Neural cell (in vitro differentiated cells): ENCODE data around the gene ARSB. TPM values are rescaled to one million over a fixed set of nuclear protein-coding genes. Genes with fewer than 3 reads are reported as not detected.

Experiments
- H2AFZ ChIP-seq: fragments of 200-600, 300-800 bp; sonication (generic), shearing (Covaris generic); 2 replicates; pipeline ENCODE4 v1.6.0; 2014; ENCODE audit warnings: low read depth, mild to moderate bottlenecking, antibody characterized with exemption, low read length, moderate library complexity
- H3F3A ChIP-seq: fragments of 200-600 bp; shearing (Covaris generic); 2 replicates; pipeline ENCODE4 v1.6.1; 2016; ENCODE audit warnings: mild to moderate bottlenecking, moderate library complexity, mixed read lengths, antibody characterized with exemption, low read length; ENCODE audit not compliant: insufficient read depth, poor library complexity, severe bottlenecking
- H3K27ac ChIP-seq: fragments of 200-600, 300-800 bp; sonication (generic), shearing (Covaris generic); 2 replicates; pipeline ENCODE4 v1.5.1; 2014; ENCODE audit warnings: mild to moderate bottlenecking, low read length, moderate library complexity
- H3K27me3 ChIP-seq: fragments of 300-800, 200-600 bp; sonication (generic), shearing (Covaris generic); 2 replicates; pipeline ENCODE4 v1.6.0; 2014; ENCODE audit warnings: mild to moderate bottlenecking, low read depth, low read length, moderate library complexity; ENCODE audit not compliant: insufficient read depth
- H3K36me3 ChIP-seq: fragments of 300-800, 200-600 bp; sonication (generic), shearing (Covaris generic); 2 replicates; pipeline ENCODE4 v1.5.1; 2014; ENCODE audit warnings: mild to moderate bottlenecking, antibody characterized with exemption, low read length, moderate library complexity; ENCODE audit not compliant: insufficient read depth
- H3K4me2 ChIP-seq: fragments of 300-800, 200-600 bp; sonication (generic), shearing (Covaris generic); 2 replicates; pipeline ENCODE4 v1.6.0; 2014; ENCODE audit warnings: mild to moderate bottlenecking, low read length
- H3K4me3 ChIP-seq: fragments of 300-800, 200-600 bp; sonication (generic), shearing (Covaris generic); 2 replicates; pipeline ENCODE4 v1.5.1; 2014; ENCODE audit warnings: mild to moderate bottlenecking, low read length, moderate library complexity
- H3K79me2 ChIP-seq: fragments of 200-600 bp; shearing (Covaris generic); replicated peaks from 2 replicates; pipeline ENCODE4 v1.6.0; 2014; ENCODE audit warnings: mild to moderate bottlenecking, low read length, moderate library complexity; ENCODE audit not compliant: insufficient read depth
- H3K9ac ChIP-seq: fragments of 300-800, 200-600 bp; sonication (generic), shearing (Covaris generic); 2 replicates; pipeline ENCODE4 v1.6.1; 2016; ENCODE audit warnings: mild to moderate bottlenecking, low read length, mixed read lengths
- H3K9me2 ChIP-seq: fragments of 200-600 bp; shearing (Covaris generic); 2 replicates; pipeline ENCODE4 v1.6.1; 2016; ENCODE audit warnings: mild to moderate bottlenecking, low read length, mixed read lengths; ENCODE audit not compliant: insufficient read depth
- H3K9me3 ChIP-seq: fragments of 200-600, 300-800 bp; sonication (generic), shearing (Covaris generic); 2 replicates; pipeline ENCODE4 v1.6.1; 2016; ENCODE audit warnings: mild to moderate bottlenecking, mixed run types, low read length, moderate library complexity, mixed read lengths
- H4K20me1 ChIP-seq: fragments of 200-600 bp; shearing (Covaris generic); 2 replicates; pipeline ENCODE4 v1.6.1; 2016; ENCODE audit warnings: mild to moderate bottlenecking, mixed run types; ENCODE audit not compliant: insufficient read depth
- EP300 ChIP-seq: fragments of 450-650 bp; conservative IDR thresholded peaks from 2 replicates; pipeline ENCODE4 v1.6.1; 2014; ENCODE audit warnings: antibody characterized with exemption, mild to moderate bottlenecking, moderate library complexity; ENCODE audit not compliant: poor library complexity, severe bottlenecking
- EZH2 ChIP-seq: fragments of 200-600, 300-800 bp; shearing (Covaris generic), sonication (generic); IDR thresholded peaks from 2 replicates; pipeline ENCODE4 v1.6.1; 2014; ENCODE audit warnings: antibody characterized with exemption, low read length, borderline replicate concordance, mild to moderate bottlenecking; ENCODE audit not compliant: insufficient read depth, poor library complexity, severe bottlenecking
- MXI1 ChIP-seq: fragments of 450-650 bp; conservative IDR thresholded peaks from 2 replicates; pipeline ENCODE4 v1.6.1; 2014; ENCODE audit warnings: antibody characterized with exemption, mild to moderate bottlenecking; ENCODE audit not compliant: poor library complexity, severe bottlenecking
- POLR2AphosphoS5 ChIP-seq: IDR thresholded peaks from 2 replicates; pipeline ENCODE4 v1.6.1; 2012
- RAD21 ChIP-seq: fragments of 450-650 bp; conservative IDR thresholded peaks from 2 replicates; pipeline ENCODE4 v1.6.1; 2014; ENCODE audit warnings: antibody characterized with exemption, mild to moderate bottlenecking, moderate library complexity
- SMC3 ChIP-seq: fragments of 450-650 bp; conservative IDR thresholded peaks from 2 replicates; pipeline ENCODE4 v1.6.1; 2014; ENCODE audit warnings: antibody characterized with exemption, mild to moderate bottlenecking, moderate library complexity; ENCODE audit not compliant: poor library complexity
- TAF1 ChIP-seq: IDR thresholded peaks from 2 replicates; pipeline ENCODE4 v1.6.1; 2012; ENCODE audit warnings: low read depth
- polyA plus RNA-seq: library from polyadenylated mRNA; depleted of rRNA; stranded (reverse); fragments of >200 nt; gene quantifications from 2 replicates; pipeline ENCODE4 v1.2.3, GENCODE V29; 2014
- TF ChIP-seq, protein P1 (sequence below): fragments of 450-650 bp; IDR thresholded peaks from 2 replicates; pipeline ENCODE4 v1.5.1; 2014; ENCODE audit warnings: antibody characterized with exemption, mild to moderate bottlenecking, moderate library complexity; ENCODE audit not compliant: poor library complexity, severe bottlenecking
- TF ChIP-seq, protein P2 (sequence below): IDR thresholded peaks from 2 replicates; pipeline ENCODE4 v1.6.1; 2012; ENCODE audit warnings: borderline replicate concordance

ARSB gene
- polyA plus RNA-seq, 1 donor from 2014 or later = 8.7 TPM

DNA sequence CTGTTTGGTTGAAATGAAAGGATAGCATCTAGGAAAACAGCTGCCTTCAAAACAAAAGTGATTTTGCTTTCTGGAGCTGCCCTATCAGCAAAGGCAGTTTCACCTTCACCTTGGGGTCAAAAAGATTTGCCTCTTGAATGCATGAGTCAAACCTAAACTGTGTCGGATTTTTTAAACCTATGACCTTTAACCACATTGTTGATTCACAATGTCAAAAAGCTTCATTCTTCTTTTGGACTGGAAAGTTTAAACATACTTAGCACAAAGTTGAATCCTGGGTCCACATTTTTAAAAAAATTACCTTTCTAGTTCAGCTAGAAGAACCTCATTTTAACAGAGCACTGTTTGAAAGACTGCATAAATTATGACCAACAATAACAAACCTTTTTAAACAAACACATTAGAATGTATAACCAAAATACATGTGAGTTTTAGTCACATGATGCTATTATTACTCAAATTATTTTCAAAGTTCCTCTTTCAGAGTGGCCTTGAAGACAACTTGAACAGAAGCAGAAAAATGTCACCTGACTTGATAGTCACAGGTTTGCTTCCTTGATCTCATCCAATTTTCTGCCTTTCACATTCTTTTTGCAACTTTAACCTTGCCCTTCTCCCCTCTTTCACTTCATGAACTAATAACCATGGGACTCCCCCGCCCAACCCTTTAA is 226.8 kb downstream of the ARSB start:
- no peaks in the 10 kb centered on the region for H3K36me3 ChIP-seq
- no peak overlapping the region for H3K4me2 ChIP-seq
- no peaks in the 10 kb centered on the region for H3K27me3 ChIP-seq
- no peak overlapping the region for H3K4me3 ChIP-seq
- H3K9me2 ChIP-seq = no peaks in the 10 kb centered on the region
- no peak overlapping the region for H3K9ac ChIP-seq
- no peaks in the 10 kb centered on the region for H4K20me1 ChIP-seq
- no peaks in the 10 kb centered on the region for H3K9me3 ChIP-seq
- H3K27ac ChIP-seq = no peak overlapping the region
- no peaks in the 10 kb centered on the region for H3F3A ChIP-seq
- no peaks in the 10 kb centered on the region for H3K79me2 ChIP-seq
- TF ChIP-seq, protein P1, sequence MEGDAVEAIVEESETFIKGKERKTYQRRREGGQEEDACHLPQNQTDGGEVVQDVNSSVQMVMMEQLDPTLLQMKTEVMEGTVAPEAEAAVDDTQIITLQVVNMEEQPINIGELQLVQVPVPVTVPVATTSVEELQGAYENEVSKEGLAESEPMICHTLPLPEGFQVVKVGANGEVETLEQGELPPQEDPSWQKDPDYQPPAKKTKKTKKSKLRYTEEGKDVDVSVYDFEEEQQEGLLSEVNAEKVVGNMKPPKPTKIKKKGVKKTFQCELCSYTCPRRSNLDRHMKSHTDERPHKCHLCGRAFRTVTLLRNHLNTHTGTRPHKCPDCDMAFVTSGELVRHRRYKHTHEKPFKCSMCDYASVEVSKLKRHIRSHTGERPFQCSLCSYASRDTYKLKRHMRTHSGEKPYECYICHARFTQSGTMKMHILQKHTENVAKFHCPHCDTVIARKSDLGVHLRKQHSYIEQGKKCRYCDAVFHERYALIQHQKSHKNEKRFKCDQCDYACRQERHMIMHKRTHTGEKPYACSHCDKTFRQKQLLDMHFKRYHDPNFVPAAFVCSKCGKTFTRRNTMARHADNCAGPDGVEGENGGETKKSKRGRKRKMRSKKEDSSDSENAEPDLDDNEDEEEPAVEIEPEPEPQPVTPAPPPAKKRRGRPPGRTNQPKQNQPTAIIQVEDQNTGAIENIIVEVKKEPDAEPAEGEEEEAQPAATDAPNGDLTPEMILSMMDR = no peak
- TF ChIP-seq RAD21 (no peak), SMC3 (no peak), EZH2 (no peak), EP300 (no peak), TAF1 (no peak)
- H2AFZ ChIP-seq = no peak overlapping the region

DNA sequence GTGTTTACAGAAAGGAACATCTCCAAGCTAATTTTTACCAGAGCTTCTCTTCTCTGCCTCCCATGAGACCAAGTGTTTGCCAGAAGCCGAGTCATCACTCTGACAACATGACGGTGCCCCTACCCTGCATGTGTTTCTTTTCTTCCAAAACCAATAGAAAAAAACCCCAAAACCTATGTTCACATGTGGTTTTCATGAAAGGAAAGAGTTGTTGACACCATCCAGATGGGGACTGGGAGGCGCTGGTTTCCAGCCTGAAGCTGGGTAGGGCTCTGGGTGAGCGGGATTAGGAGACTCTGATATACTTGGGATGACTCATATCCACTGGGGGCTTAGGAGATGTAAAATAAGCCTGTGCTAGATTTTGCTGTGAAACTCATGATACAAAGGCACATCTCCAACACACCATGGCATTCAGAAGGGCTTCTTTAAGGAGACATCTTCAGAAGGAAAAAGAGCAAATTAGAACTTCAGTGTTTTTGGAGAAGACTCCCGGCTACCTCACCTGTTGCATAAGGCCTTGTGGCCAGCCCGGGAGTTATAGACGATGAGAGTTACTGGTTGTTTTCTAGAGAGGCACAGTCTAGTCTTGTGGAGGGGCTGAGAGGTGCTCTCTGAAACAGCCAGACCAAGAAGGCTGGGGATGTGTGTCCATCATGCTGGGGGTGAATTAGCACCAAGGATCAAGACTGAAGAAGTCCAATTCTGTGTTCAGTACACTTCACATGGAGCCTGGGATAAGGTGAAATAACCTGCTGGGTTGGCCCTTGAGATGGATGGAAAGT is 227.6 kb downstream of the ARSB start:
- Histone ChIP-seq H4K20me1 (no peaks in the 10 kb centered on the region), H3K36me3 (no peaks in the 10 kb centered on the region), H3K9ac (no peak overlapping the region), H3K9me2 (no peaks in the 10 kb centered on the region), H3F3A (no peaks in the 10 kb centered on the region), H3K27me3 (no peaks in the 10 kb centered on the region), H3K79me2 (no peaks in the 10 kb centered on the region), H2AFZ (no peak overlapping the region), H3K4me3 (no peak overlapping the region), H3K27ac (no peak overlapping the region), H3K4me2 (no peak overlapping the region), H3K9me3 (no peaks in the 10 kb centered on the region)
- TF ChIP-seq EP300 (no peak), TAF1 (no peak), RAD21 (no peak), SMC3 (no peak), MXI1 (no peak), EZH2 (no peak), POLR2AphosphoS5 (no peak)
- TF ChIP-seq, protein P2, sequence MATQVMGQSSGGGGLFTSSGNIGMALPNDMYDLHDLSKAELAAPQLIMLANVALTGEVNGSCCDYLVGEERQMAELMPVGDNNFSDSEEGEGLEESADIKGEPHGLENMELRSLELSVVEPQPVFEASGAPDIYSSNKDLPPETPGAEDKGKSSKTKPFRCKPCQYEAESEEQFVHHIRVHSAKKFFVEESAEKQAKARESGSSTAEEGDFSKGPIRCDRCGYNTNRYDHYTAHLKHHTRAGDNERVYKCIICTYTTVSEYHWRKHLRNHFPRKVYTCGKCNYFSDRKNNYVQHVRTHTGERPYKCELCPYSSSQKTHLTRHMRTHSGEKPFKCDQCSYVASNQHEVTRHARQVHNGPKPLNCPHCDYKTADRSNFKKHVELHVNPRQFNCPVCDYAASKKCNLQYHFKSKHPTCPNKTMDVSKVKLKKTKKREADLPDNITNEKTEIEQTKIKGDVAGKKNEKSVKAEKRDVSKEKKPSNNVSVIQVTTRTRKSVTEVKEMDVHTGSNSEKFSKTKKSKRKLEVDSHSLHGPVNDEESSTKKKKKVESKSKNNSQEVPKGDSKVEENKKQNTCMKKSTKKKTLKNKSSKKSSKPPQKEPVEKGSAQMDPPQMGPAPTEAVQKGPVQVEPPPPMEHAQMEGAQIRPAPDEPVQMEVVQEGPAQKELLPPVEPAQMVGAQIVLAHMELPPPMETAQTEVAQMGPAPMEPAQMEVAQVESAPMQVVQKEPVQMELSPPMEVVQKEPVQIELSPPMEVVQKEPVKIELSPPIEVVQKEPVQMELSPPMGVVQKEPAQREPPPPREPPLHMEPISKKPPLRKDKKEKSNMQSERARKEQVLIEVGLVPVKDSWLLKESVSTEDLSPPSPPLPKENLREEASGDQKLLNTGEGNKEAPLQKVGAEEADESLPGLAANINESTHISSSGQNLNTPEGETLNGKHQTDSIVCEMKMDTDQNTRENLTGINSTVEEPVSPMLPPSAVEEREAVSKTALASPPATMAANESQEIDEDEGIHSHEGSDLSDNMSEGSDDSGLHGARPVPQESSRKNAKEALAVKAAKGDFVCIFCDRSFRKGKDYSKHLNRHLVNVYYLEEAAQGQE = no peak
- TF ChIP-seq, protein P1 = no peak
